HL-60 (cell line): ENCODE data around the gene FBN2.

ENCODE experiments used
- DNase-seq, 2 experiments: peaks; one replicate each; pipeline ENCODE4 v3.0.0-alpha.2; 2010 to 2020; ENCODE audit warnings: low read depth in 1 of 2, low spot score in 1 of 2
- H3K27ac ChIP-seq: fragments of 250-450 bp; sonication (Bioruptor Pico); replicated peaks from 2 replicates; pipeline ENCODE4 v1.5.1; 2020; ENCODE audit warnings: mild to moderate bottlenecking, moderate library complexity
- H3K27me3 ChIP-seq: fragments of 250-450 bp; sonication (Bioruptor Pico); 2 replicates; pipeline ENCODE4 v1.5.1; 2021; ENCODE audit warnings: mild to moderate bottlenecking, moderate library complexity; ENCODE audit not compliant: insufficient read depth, poor library complexity, severe bottlenecking
- H3K4me3 ChIP-seq: replicated peaks from 2 replicates; pipeline ENCODE4 v1.5.1; 2011; ENCODE audit warnings: mild to moderate bottlenecking, control low read depth, low read length; ENCODE audit not compliant: insufficient read depth
- GABPA ChIP-seq: IDR thresholded peaks from 2 replicates; pipeline ENCODE4 v1.6.1; 2012; ENCODE audit warnings: low read depth
- POLR2AphosphoS5 ChIP-seq: IDR thresholded peaks from 2 replicates; pipeline ENCODE4 v1.6.1; 2012; ENCODE audit warnings: low read depth
- REST ChIP-seq: IDR thresholded peaks from 2 replicates; pipeline ENCODE4 v1.6.1; 2012; ENCODE audit warnings: low read depth; ENCODE audit not compliant: insufficient replicate concordance
- SPI1 ChIP-seq: IDR thresholded peaks from 2 replicates; pipeline ENCODE4 v1.6.1; 2012; ENCODE audit warnings: low read depth, mild to moderate bottlenecking, borderline replicate concordance
- TF ChIP-seq, protein P1 (sequence below): IDR thresholded peaks from one replicate; pipeline ENCODE4 v1.5.1; 2011; ENCODE audit warnings: low read length, control low read depth, inconsistent platforms; ENCODE audit not compliant: insufficient read depth

FBN2 gene

DNA sequence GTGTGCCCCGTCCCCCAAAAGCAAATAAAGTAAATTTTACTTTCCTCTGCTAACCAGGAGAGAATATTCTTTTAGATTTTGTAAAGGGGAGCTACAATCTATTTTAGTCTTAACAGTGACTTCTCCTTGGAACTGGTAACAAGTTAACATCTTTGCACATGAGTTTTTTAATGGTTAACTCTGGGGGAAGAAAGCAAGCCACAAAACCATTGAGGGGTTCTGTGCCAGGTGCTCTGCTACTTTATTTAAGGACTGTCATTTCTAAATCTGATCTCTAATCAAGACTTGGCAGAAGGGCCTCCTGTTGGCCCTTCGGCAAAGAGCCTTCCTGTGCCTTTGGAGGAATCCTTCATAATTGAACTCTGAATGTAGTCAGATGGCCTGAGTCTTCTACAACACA, 301.0 kb downstream of the FBN2 start:
- DNase-seq, result no peak
- Histone ChIP-seq H3K27me3 (no peaks in the 10 kb centered on the region), H3K27ac (no peak overlapping the region), H3K4me3 (no peak overlapping the region)
- no peak for TF ChIP-seq GABPA
- no peak for TF ChIP-seq SPI1
- TF ChIP-seq POLR2AphosphoS5, result no peak
- TF ChIP-seq, protein P1, sequence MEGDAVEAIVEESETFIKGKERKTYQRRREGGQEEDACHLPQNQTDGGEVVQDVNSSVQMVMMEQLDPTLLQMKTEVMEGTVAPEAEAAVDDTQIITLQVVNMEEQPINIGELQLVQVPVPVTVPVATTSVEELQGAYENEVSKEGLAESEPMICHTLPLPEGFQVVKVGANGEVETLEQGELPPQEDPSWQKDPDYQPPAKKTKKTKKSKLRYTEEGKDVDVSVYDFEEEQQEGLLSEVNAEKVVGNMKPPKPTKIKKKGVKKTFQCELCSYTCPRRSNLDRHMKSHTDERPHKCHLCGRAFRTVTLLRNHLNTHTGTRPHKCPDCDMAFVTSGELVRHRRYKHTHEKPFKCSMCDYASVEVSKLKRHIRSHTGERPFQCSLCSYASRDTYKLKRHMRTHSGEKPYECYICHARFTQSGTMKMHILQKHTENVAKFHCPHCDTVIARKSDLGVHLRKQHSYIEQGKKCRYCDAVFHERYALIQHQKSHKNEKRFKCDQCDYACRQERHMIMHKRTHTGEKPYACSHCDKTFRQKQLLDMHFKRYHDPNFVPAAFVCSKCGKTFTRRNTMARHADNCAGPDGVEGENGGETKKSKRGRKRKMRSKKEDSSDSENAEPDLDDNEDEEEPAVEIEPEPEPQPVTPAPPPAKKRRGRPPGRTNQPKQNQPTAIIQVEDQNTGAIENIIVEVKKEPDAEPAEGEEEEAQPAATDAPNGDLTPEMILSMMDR, result no peak
- TF ChIP-seq REST, result no peak

DNA sequence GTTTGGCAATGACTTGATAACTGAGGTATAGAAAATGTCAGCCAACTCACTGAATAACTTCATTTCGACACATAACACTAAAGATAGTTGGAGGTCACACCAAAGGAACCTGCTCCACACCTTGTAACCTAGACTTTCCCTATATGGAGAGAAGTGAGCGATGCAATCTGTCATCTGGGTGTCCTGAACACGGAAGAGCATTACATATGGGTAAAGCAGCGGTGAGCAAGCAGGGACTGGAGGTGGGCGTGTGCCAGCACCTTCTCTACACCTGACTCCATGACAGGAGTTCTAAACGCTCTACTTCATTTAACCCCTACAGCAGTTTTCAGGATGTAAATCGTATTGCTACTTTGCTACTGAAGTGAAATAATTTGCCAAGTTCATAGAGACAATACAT, 301.7 kb downstream of the FBN2 start:
- H3K27me3 ChIP-seq, result no peaks in the 10 kb centered on the region
- no peak for DNase-seq
- TF ChIP-seq, protein P1, result no peak
- no peak overlapping the region for H3K27ac ChIP-seq
- no peak overlapping the region for H3K4me3 ChIP-seq

DNA sequence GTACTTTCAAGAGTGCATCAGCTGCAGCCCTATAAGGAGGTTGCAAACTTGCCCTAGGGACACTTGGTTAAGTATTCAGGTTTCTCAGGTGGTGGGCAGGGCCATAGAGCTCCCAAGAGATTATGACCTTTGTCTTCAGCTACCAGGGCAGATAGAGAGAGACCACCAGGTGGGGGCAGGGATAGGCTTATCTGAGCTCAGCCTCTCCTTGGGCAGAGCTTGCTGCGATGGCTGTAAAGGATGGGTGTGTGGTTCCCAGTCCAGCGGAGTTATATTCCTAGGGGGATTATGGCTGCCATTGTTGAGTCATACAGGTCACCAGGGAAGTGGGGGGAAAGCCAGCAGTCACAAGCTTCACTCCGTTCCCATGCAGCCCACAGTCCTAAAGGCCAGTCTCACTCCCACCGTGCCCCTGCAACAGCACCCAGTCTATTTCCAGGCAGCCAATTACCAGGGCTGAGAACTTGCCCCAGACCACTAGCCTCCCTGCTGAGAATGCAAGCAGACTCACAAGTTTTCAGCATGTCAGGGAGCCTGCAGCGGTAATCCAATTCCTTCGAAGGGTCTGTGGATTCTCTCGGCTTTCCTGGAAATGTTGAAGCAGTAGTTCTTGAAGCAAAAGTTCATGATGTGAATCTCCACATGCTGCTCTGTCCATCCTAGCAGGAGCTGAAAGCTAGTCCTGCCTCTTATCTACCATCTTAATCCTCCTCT, 303.0 kb downstream of the FBN2 start:
- H3K27ac ChIP-seq, result no peak overlapping the region
- DNase-seq, result no peak
- H3K27me3 ChIP-seq, result no peaks in the 10 kb centered on the region
- TF ChIP-seq GABPA, result no peak
- TF ChIP-seq, protein P1, result no peak
- no peak for TF ChIP-seq REST
- no peak for TF ChIP-seq SPI1
- TF ChIP-seq POLR2AphosphoS5, result no peak
- no peak overlapping the region for H3K4me3 ChIP-seq

DNA sequence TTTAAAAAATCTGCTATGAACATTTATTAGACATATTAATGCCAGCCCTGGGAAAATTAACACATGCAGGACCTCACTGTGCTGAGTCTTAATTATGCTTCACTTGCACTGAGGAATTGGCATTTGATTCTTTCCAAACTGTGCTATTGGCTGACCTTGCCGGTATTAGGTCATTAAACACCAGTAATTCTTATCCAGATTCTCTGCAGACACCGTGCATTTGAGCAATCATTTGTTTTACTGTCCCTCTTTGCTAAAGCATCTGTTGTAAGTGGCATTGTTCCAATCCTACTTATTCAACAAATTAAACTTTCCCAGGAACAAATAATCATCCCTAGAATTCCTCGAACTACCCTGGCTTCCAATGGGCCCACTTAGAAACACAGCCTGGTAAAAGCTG, 309.5 kb downstream of the FBN2 start:
- Histone ChIP-seq H3K27me3 (no peaks in the 10 kb centered on the region), H3K27ac (no peak overlapping the region), H3K4me3 (no peak overlapping the region)
- TF ChIP-seq, protein P1, result no peak
- TF ChIP-seq REST (no peak), SPI1 (no peak), POLR2AphosphoS5 (no peak), GABPA (no peak)
- DNase-seq, result no peak
